Activated CD4-positive, alpha-beta T cell treated with anti-CD3 and anti-CD28 coated beads, Interleukin-2, Interleukin-4, amounts not matched to agents 100 ng/mL and 50 ng/mL, durations not matched to agents 16 hours and 8 hours (primary cell): ENCODE results near the gene CEACAM16.

ENCODE experiments used
- DNase-seq: peaks from one replicate; pipeline ENCODE4 v3.0.0-alpha.2; 2020; ENCODE audit warnings: low spot score

Gene CEACAM16

DNA sequence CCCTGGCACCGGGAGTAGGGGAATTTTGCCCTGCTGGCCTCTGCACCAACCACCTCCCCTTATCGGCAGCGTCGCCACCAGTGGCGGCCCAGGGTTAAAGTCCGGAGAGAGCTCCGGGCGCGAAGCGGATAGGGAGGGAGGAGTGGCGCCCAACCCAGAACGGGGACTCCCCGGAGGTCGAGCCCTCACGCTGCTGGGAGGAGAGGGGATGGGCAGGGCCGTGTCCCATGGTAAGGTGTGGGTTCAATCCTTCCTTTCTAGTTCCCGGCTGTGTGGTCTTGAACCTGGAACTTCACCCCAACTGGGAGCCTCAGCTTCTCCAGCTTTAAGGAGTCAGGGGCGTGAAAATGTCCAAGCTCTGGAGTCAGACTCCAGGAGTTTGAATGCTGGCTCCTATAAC, 26.3 kb downstream of the CEACAM16 start:
- no peak for DNase-seq

DNA sequence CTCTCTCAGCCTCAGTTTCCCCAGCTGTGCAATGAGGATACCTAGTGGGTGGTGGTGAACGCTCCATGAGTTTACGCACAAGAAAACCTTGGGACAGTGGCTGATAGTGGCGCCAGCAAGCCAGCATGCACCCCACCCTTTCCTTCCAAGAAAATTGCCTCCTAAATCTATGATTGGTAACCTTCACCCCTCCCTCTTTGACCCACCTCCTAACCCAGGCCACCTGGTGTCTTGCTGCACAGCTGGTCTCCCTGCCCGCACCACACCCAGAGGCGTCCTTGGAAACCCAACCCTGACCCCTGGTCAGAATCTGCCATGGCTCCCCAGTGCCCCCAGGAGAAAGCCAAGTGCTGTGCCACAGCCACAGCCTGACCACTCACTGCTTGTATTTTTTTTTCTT, 26.7 kb downstream of the CEACAM16 start:
- DNase-seq, result no peak

DNA sequence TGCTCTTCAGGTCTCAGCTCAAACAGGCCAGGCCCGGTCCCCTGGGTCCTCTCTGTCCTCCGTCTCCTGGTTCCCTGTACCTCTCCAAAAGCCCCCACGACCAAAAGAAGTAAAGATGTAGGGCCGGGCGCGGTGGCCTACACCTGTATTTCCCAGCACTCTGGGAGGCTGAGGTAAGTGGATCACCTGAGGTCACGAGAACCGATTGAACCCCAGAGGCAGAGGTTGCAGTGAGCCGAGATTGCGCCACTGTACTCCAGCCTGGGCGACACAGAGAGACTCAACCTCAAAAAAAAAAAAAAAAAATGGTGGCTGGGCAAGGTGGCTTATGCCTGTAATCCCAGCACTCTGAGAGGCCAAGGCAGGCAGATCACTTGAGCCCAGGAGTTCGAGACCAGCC, 27.5 kb downstream of the CEACAM16 start:
- DNase-seq, result no peak

DNA sequence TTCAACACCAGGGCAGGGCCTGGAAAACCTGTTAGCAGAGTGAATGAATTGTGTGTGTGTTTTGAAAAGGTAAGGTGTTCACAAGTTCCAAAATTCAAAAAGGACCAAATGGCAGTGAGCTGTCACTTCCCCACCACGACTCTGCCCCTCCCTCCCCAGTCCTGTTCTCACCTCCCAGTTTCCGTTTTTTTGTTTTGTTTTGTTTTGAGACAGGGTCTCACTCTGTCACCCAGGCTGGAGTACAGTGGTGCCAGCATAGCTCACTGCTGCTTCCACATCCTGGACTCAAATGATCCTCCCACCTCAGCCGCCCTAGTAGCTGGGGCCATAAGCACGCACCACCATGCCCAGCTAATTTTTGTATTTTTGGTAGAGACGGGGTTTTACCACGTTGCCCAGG, 29.2 kb downstream of the CEACAM16 start:
- no peak for DNase-seq

DNA sequence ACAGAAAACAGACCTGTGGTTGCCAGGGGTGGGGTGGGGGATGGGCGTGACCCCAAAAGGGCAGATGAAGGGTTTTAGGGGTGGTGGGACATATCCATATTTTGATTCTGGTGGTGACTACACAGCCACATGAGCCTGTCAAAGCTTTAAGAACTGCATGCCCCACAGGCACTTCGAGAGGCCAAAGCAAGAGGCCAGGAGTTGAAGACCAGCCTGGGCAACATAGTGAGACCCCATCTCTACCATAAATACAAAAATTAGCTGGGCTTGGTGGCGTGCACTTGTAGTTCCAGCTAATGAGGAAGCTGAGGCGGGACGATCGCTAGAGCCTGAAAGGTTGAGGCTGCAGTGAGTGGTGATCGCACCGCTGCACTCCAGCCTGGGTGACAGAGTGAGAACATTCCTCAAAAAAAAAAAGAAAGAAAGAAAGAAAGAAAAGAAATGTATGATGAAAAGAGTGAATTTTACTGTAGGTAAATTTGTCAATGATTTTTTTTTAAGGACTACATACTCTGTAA, 30.6 kb downstream of the CEACAM16 start:
- DNase-seq, result no peak

DNA sequence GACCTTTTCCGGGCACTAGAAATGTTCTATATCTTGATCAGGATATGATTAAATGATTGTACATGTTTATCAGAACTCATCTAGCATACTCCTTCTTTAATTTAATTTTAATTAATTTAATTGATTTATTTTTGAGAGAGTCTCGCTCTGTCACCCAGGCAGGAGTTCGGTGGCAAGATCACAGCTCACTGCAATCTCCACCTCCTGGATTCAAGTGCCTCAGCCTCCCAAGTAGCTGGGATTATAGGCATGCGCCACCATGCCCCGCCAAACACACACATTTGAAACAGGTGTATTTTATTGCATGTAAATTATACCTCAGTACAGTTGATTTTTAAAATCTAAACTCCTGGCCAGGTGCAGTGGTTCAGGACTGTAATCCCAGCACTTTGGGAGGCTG, 32.1 kb downstream of the CEACAM16 start:
- DNase-seq, result no peak

DNA sequence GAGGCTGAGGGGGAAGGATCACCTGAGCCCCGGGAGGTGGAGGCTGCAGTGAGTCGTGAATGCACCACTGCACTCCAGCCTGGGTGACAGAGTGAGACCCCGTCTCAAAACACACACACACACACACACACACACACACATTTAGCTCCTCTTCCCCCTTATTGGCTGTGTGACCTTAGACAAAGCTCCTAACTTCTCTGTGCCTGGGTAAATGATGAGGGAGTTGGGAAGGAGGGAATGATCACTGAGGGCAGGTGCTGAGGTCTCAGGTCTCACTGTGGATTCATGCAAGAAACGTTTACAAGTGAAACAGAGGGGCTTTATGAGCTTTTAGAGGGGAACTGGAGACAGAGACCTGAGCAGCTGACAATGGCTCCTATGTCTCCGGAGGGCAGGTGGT, 32.7 kb downstream of the CEACAM16 start:
- DNase-seq, result no peak

DNA sequence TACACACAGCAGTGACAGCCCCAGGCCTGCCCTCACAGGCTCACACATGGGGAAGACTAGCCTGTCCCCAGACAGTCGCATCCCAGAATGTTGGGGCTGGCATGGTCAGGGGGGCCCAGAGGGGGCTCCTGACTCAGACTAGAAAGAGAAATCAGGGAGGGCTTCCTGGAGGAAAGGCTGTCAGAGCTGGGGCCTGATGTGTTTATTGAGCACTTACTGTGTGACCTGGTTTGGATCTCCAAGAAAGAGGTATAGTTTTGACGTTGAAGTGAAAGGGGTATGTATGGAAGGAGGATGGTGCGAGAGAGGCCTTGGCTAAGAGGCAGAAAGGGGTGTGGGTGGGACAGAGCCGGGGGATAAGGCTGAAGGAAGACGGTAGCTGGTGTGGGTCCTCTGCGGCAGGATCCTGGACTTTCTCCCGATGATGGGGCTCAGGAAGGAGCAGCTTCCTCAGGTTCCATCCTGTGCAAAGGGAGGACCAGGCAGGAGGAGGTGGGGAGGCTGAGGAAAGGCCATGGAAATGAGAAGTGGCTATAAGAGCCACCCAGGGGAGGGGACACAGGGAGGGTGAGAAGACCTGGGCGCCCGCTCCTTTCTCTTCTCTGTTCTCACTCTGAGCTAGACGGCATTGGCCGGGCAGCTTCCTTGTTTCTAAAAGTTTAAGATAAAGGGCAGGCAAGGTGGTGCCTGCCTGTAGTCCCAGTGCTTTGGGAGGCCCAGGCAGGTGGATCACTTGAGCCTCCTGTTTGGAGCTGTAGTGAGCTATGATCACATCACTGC, 33.5 kb downstream of the CEACAM16 start:
- DNase-seq, result no peak

DNA sequence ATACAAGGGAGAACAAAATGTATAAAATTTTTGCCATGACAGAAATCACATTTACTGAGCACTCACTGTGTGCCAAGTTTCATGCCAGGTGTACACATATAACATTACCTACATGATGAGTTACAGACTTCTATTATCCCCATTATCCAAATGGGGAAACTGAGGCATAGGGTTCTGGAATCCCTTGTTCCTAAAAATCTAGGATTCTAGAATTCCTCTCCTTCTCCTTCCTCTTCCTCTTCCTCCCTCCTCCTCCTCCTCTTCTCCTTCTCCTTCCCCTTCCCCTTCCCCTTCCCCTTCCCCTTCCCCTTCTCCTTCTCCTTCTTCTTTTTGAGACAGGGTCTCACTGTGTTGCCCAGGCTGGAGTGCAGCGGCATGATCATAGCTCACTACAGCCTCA, 35.4 kb downstream of the CEACAM16 start:
- no peak for DNase-seq

DNA sequence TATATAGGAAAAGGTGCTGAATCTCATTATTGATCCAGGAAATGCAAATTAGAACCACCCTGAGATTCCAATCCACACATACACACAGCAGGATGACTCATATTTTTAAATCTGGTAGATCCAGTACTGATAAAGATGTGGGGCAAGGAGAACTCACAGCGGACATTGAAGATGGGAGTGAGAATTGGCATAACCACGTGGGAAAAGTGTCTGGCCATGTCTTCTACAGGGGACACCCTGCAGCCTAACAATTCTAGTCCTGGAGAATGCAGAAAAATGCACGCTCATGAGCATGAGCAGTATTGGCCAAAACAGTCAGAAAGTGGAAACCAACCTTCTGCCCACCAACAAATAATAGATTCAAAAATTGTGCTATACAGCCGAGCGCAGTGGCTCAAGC, 36.1 kb downstream of the CEACAM16 start:
- DNase-seq, result no peak

DNA sequence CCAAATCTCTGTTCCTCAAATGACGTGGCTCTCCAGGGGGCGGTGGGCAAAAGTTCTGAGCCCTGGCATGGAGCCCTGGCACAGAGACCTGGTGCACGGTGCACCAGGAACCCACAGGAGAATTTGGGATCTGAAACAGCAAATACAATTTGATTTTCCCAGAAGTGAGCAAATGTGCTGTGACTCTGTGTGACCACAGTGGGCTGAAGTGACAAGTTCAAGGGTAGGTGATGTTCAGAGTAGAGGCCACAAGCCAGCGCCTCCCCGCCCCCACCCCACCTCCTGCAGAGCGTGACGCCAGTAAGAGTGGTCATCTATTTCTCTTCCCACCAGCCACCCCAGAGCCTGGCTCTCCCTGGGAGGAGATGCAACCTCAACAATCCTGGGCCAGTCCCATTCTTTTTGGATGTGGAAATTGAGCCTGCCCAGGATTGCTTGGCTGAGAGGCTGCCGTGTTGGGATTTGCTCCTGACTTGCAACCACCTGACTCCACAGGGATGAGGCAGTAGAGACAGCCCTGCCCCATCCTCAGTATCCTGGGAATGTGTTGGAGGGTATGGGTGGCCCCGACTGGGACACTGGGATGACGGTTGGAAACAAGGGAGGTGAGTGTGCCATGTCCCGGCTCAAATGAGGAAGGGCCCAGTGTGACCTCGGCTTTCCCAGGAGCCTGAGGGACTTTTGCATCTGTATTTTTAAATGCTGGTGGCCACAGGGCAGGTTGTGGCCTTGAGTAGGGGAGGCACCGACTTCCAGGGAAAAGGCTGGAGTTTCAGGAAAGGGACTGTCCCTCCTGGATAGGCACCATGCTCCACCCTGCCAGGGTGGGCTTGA, 38.5 kb downstream of the CEACAM16 start:
- DNase-seq, result no peak

DNA sequence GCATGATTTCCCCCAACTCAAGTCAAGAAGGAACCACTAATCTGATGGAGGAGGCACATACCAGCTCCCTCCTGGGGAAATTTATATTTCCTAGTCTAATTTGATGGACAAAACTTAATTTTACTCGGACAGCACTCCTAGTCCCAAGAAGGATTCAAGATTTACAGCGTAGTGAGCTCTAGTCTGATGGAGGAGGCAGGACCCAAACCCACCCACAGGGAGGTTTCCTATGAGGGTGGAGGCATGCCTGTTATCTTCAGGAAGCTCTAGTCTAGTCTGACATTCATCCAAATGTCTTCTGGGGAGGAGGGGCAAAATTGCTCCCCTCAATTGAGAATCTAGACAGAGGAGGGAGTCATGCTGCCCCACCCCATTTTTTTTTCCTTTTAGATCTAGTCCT, 39.2 kb downstream of the CEACAM16 start:
- no peak for DNase-seq

DNA sequence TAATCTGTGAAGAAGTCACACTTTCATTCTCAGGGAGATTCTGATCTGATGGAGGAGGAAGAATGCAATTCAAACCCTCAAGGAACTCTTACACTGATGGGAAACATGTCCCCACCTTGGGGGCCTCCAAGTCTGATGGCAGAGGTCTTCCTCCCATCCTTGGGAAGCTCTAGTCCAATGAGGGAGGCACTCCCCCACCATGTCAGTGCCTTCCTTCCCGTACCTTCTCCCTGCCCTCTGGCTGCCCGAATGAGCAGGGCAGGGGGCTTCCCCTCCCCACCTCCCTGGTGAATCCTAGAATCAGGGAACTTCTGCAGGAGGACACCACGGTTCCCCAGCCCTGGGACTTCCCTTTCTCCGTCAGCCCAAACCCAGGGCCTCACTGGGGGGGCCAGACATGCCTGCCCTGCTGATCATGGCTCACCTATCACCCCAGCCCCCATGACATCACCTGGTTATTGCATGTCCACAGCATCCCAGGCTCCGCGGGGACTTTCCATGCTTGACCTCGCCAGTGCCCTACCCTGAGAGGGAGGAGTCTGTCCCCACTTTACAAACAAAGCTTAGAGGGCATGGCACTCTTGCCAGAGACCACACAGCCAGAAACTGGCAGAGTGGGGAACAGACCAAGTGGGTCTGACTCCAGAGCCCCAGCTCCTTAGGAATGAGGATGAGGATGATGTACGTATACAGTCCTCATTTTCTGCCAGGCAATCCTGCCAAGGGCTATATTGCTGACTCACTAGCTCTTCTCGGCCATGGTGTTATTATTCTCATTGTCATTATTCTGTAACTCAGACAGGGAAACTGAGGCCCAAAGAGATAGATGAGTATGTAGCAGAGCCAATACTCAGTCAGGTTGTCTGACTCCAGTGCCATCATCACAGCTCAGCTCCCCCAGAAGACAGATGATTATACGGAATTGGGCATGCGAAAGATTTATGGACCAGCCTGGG, 39.9 kb downstream of the CEACAM16 start:
- no peak for DNase-seq

DNA sequence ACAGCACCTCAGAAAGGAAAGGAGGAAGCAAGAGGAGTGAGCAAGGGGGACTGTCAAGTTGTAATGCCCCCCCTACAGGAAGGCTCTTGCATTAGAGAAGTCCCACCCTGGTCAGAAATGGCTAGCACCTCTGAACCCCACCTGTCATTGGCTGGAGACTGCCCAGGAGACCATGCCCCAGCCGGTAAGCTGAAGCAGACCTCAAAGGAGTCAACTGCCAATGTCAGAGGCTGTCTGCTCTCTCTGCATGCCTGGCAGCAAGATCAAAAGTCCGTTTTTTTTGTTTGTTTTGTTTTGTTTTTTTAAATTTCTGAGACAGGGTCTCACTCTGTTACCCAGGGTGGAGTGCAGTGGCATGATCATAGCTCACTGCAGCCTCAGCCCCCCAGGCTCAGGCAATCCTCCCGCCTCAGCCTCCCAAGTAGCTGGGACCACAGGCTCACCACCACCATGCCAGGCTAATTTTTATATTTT, 41.4 kb downstream of the CEACAM16 start:
- no peak for DNase-seq

DNA sequence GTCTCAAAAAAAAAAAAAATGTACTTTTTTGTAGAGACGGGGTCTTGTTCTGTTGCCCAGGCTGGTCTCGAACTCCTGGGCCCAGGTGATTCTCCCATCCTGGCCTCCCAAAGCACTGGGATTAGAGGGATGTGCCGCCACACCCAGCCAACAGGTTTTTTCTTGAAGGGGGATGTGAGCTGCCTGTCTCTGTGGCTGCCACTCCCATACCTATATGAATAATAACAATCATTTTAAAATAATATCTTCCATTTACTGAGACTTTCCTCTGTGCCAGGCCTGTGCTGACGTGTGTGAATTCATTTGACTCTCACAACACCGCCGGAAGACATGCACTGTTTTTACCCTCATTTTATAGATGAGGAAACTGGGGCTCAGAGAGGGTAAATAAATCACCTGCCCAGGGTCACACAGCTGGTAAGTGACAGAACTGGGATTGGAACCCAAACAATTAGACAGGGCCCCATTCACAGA, 42.3 kb downstream of the CEACAM16 start:
- DNase-seq, result no peak

DNA sequence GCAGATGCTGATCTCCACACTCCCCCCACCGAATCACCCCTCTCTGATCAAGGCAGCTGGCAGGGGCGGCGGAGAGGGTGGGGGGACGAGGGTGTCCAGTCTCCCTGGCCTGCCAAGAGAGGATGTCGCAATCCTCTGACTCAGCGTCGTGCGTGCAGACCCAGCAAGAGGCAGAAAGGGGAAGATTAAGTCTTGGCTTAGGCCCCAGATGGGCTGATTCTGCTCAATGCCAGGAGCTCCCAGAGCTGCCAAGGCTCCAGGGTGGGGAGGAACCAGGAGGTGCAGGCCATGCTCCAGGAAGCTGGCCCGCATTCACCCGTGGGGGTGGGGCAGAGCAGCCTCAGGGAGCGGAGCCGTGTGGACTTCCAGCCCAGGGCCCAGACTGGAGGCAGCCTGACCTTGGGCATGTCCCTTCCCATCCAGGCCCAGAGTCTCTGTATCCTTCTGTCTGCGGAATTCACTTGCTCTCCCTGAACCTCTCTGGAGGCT, 42.9 kb downstream of the CEACAM16 start:
- peak; percentile 46 for DNase-seq

DNA sequence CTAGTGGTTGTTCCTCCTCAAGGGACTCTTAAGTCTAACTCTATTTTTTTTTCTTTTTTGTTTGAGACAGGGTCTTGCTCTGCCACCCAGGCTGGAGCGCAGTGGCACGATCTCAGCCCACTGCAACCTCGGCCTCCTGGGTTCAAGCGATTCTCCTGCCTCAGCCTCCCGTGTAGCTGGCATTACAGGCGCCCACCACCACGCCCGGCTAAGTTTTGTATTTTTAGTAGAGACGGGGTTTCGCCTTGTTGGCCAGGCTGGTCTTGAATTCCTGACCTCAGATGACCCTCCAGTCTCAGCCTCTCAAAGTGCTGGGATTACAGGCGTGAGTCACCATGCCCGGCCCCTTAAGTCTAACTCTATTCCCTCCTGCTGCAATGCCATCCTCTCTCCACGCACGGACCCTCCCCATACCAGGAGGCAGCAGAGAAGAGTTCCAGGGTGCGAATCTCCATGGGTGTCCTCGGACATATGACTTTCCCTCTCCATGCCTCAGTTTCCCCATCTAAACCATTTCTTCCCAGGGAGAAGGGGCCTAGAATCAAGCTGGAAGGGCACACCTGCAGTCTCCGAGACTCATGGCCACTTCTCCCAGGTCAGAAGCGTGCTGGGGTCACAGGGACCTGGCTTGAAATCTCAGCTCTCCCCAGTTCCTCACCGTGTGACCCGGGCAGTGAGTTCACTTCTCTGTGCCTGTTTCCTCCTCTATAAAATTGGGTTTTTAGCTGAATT, 43.5 kb downstream of the CEACAM16 start:
- DNase-seq, result no peak

DNA sequence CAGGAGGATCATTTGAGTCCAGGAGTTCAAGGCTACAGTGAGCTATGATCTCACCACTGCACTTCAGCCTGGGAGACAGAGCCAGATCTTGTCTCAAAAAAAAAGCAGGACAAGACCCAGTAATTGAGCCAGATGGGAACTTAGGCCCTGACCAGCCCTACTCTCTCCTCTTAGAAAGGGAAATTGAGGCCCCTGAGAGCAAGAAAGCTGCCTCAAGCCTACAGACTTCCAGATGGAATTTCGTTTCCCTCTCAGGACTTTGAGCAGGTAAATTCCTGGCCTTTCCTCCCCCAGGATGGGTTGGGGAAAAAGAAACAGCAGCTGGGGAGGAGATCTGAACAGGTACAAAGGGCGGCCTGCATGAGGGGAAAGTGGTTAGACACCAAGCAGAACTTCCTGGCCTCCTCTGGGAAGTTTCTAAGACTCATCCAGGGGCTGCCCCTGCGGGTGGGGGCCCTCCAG, 46.0 kb downstream of the CEACAM16 start:
- DNase-seq, result no peak

DNA sequence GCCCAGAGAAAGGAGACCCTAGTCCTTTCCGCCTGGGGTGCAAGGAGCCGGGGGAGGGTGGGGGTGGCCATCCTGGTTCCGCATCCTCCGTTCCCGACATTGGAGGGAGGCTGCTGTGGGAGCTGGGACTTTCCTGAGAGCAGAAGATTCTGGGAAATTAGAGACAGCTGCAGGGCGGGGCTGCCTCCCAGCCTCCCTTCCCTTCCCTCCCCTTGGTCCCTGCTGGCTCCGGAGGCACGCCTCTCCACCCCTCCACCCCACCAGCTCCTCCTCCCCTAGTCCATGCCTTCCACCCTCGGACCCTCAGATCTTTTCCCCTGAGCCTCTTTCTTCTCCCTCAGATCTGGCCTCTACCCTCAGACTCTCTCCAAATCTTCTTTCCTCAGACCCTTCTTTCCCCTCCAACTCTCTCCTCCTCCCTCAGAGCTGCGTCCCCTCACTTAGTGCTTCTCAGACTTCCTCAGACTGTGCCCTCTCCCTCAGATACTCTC, 46.4 kb downstream of the CEACAM16 start:
- no peak for DNase-seq

DNA sequence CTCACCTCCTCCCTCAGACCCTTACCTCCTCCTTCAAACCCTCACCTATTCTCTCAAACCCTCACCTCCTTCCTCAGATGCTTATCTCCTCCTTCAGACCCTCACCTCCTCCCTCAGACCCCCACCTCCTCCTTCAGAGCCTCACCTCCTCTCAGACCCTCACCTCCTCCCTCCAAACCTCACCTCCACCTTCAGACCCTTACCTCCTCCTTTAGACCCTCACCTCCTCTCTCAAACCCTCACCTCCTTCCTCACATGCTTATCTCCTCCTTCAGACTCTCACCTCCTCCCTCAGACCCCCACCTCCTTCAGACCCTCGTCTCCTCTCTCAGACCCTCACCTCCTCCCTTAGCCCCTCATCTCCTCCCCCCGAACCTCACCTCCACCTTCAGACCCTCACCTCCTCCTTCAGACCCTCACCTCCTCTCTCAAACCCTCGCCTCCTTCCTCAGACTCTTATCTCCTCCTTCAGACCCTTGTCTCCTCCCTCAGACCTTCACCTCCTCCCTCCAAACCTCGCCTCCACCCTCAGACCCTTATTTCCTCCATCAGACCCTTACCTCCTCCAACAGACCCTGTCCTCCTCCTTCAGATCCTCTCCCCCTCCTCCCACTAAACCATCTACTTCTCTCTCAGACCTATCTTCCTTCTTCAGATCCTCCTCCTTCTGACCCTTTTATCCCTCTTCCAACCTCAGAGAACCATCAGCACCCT, 47.1 kb downstream of the CEACAM16 start:
- no peak for DNase-seq
